GM19025 (cell line): ENCODE results near the gene KRT222.

Source experiments
- ATAC-seq: cut with Tn5 transposase; IDR thresholded peaks from one replicate; pipeline ENCODE4 v1.9.1; 2021; ENCODE audit warnings: mild to moderate bottlenecking, low read depth, moderate library complexity; ENCODE audit not compliant: unreplicated experiment

KRT222 gene

GRCh38 chr17:40664582-40665333 is at the start of gene KRT222:
TSS of gene KRT222 (minus strand) at chr17:40665177. CDS start at chr17:40665099, 78 bp downstream.
- ATAC-seq = no peak

- ATAC-seq = no peak
Measured at GRCh38 chr17:40714473-40714872, 49.5 kb upstream of the KRT222 start.

- no peak for ATAC-seq
Measured at GRCh38 chr17:40707745-40708144, 42.8 kb upstream of the KRT222 start.

GRCh38 chr17:40705584-40705983 is 40.6 kb upstream of the KRT222 start:
- no peak for ATAC-seq

GRCh38 chr17:40703652-40704051 is 38.7 kb upstream of the KRT222 start, which contains the start of gene KRT24:
TSS of gene KRT24 (minus strand) at chr17:40703752. CDS start at chr17:40703693, 59 bp downstream.
- no peak for ATAC-seq

- no peak for ATAC-seq
Measured at GRCh38 chr17:40702271-40702670, 37.3 kb upstream of the KRT222 start.

GRCh38 chr17:40699853-40700252 is 34.9 kb upstream of the KRT222 start:
- no peak for ATAC-seq

GRCh38 chr17:40699371-40699770 is 34.4 kb upstream of the KRT222 start:
- ATAC-seq = no peak

GRCh38 chr17:40697297-40697696 is 32.3 kb upstream of the KRT222 start:
- ATAC-seq = no peak

GRCh38 chr17:40696651-40697072 is 31.7 kb upstream of the KRT222 start:
- ATAC-seq = no peak

GRCh38 chr17:40695874-40696472 is 31.0 kb upstream of the KRT222 start:
- ATAC-seq = no peak

- no peak for ATAC-seq
Measured at GRCh38 chr17:40694584-40694983, 29.6 kb upstream of the KRT222 start.

- ATAC-seq = no peak
Measured at GRCh38 chr17:40687106-40687505, 22.1 kb upstream of the KRT222 start.

- no peak for ATAC-seq
Measured at GRCh38 chr17:40686192-40686591, 21.2 kb upstream of the KRT222 start.

GRCh38 chr17:40680998-40681397 is 16.0 kb upstream of the KRT222 start:
- no peak for ATAC-seq

GRCh38 chr17:40679523-40679907 is 14.5 kb upstream of the KRT222 start:
- no peak for ATAC-seq

- no peak for ATAC-seq
Measured at GRCh38 chr17:40678902-40679522, 14.0 kb upstream of the KRT222 start.

- ATAC-seq = no peak
Measured at GRCh38 chr17:40675905-40676304, 10.9 kb upstream of the KRT222 start.

GRCh38 chr17:40672654-40673053 is 7.7 kb upstream of the KRT222 start:
- no peak for ATAC-seq

- ATAC-seq = no peak
Measured at GRCh38 chr17:40671282-40671681, 6.3 kb upstream of the KRT222 start.

GRCh38 chr17:40666331-40666730 is 1.4 kb upstream of the KRT222 start:
- no peak for ATAC-seq

GRCh38 chr17:40663252-40663651 is 1.7 kb downstream of the KRT222 start:
- no peak for ATAC-seq
